ENCODE results near the gene PIP5K1A.

DNA sequence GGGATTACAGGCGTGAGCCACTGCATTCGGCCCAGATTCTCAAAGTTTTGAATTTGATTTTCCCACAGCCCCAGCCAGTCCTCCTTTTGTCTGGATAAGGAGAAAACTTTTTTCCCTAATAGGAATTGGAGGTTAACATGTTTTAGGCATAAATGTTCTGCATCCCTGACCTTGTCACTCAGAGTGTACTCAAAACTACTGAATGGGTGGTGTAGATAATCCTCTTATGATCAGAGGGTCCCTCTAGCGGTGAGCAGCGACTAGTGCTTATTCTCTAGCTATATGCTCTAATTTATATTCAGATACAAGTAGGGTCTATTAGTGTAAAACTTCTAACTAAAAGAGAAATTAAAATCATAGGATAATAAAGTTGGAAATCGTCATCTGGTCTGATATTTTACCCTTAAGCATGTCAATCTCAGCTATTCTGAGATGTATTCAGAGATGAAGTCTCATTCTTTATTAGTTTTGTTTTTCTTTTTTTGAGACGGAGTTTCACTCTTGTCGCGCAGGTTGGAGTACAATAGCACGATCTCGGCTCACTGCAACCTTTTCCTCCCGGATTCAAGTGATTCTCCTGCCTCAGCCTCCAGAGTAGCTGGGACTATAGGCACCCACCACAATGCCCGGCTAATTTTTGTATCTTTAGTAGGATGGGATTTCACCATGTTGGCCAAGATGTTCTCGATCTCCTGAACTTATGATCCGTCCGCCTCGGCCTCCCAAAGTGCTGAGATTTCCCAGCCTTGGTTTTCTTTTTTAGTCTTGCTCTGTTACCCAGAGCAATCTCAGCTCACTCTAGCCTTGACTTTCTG lies 53.5 kb downstream of the PIP5K1A start:
- no peak for TF ChIP-seq POLR2A (IDR thresholded peaks at IDR 0.05)
- TF ChIP-seq, protein P1, sequence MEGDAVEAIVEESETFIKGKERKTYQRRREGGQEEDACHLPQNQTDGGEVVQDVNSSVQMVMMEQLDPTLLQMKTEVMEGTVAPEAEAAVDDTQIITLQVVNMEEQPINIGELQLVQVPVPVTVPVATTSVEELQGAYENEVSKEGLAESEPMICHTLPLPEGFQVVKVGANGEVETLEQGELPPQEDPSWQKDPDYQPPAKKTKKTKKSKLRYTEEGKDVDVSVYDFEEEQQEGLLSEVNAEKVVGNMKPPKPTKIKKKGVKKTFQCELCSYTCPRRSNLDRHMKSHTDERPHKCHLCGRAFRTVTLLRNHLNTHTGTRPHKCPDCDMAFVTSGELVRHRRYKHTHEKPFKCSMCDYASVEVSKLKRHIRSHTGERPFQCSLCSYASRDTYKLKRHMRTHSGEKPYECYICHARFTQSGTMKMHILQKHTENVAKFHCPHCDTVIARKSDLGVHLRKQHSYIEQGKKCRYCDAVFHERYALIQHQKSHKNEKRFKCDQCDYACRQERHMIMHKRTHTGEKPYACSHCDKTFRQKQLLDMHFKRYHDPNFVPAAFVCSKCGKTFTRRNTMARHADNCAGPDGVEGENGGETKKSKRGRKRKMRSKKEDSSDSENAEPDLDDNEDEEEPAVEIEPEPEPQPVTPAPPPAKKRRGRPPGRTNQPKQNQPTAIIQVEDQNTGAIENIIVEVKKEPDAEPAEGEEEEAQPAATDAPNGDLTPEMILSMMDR (IDR thresholded peaks at IDR 0.05): no peak
